HG02973 (cell line): ENCODE data around the gene OR10H5.
"Not testable (repeated sequence)": the region's sequence is repeated elsewhere in the genome, so short reads cannot be mapped to it uniquely, and the experiment has no call there.

Source experiments
- ATAC-seq: cut with Tn5 transposase; IDR thresholded peaks from one replicate; pipeline ENCODE4 v1.9.1; 2021; ENCODE audit warnings: moderate library complexity; ENCODE audit not compliant: unreplicated experiment

OR10H5 gene

GRCh38 chr19:15811476-15811875 is 24.0 kb downstream of the OR10H5 start:
- ATAC-seq: no peak

- no peak for ATAC-seq
Observed at GRCh38 chr19:15812060-15812722, 24.7 kb downstream of the OR10H5 start.

GRCh38 chr19:15813916-15814315 is 26.5 kb downstream of the OR10H5 start:
- ATAC-seq: no peak

- ATAC-seq: no peak
Observed at GRCh38 chr19:15815306-15815705, 27.8 kb downstream of the OR10H5 start, which contains the start of gene OR10H1. Gene OR10H1 (minus strand): TSS chr19:15815664. CDS start chr19:15808037, 7,627 bp downstream.

DNA sequence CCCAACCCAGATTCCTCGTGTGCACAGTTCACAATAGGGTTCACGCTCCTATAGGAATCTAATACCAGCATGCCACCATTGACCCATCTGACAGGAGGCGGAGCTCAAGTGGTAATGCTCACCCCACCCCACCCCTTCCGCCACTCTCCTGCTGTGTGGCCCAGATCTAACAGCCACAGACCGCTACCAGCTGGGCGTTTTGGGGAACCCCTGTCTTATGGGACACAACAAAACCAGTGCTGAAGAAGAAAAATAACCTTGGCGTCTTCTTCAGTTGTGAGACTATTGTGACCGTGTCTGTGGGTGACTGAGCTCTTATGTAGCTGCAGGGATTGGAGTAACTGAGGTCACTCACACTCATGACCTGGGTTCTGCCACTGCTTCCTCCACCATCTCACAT is 33.2 kb downstream of the OR10H5 start:
- no peak for ATAC-seq

DNA sequence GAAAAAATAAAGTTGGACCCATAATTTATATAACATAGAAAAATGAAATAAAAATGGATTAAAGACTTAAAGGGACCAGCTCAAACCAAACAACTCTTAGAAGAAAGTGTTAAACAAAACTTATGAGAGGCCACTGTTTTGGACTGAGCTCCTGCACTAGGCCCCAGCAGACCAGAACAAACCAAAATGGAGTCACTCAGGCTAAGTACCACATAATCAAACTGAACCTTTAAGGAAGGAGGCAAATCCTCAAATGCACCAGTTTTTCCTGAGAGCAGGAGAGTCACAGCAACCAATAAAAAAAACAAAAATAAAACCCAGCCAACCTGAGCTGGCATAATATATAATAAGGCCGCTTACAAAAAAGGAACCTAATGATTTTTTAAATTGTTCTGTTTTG is 38.3 kb downstream of the OR10H5 start:
- ATAC-seq: no peak

DNA sequence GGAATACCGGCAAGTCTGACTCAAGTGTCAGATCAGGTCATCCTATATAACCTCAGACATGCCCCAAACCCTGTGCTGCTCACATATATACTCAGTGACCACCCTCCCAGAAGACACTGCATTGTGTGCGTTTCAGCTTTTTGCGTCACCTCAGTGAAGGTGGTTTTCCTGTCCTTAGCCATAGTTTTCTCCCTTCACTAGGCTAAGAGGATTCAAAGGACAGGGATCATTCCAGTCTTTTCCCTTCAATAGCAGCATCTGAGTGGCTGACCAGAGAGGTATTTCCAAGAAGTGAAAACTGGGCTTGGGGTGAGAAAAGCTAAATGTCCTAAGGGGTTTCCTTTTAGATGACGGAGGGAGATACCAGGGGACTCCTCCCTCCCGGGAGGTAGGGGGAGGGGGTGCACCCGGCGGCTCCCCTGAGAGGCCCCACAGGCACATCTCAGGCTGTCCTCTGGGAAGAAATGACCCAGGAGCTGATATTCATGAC is 40.7 kb downstream of the OR10H5 start:
- no peak for ATAC-seq

DNA sequence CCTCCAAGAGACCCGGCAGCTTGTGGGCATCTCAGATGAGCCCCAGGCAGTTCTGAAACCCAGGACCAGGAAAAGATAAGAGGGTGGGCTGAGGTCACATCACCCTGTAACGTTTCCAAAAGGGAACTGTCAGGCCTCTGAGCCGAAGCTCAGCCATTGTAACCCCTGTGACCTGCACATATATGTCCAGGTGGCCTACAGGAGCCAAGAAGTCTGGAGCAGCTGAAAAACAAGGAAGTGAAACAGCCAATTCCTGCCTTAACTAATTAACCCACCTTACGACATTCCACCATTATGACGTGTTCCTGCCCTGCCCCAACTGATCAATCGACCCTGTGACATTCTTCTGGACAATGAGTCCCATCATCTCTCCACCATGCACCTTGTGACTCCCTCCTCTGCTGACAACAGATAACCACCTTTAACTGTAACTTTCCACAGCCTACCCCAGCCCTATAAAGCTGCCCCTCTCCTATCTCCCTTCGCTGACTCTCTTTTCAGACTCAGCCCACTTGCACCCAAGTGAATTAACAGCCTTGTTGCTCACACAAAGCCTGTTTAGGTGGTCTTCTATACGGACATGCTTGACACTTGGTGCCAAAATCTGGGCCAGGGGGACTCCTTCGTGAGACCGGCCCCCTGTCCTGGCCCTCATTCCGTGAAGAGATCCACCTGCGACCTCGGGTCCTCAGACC is 41.3 kb downstream of the OR10H5 start:
- not testable (repeated sequence) for ATAC-seq

- ATAC-seq: no peak
Observed at GRCh38 chr19:15829306-15829698, 41.8 kb downstream of the OR10H5 start.

DNA sequence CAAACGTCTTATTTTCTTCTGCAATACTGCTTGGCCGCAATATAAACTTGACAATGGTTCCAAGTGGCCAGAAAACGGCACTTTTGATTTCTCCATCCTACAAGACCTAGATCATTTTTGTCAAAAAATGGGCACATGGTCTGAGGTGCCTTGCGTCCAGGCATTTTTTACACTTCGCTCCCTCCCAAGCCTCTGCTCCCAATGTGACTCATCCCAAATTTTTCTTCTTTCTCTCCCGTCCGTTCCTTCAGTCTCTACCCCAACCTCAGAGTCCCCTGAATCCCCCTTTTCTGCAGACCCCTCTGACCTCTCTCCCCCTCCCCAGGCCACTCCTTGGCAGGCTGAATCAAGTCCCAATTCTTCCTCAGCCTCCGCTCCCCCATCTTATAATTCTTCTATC is 42.3 kb downstream of the OR10H5 start:
- no peak for ATAC-seq

GRCh38 chr19:15831626-15832025 is 44.2 kb downstream of the OR10H5 start:
- ATAC-seq: no peak

DNA sequence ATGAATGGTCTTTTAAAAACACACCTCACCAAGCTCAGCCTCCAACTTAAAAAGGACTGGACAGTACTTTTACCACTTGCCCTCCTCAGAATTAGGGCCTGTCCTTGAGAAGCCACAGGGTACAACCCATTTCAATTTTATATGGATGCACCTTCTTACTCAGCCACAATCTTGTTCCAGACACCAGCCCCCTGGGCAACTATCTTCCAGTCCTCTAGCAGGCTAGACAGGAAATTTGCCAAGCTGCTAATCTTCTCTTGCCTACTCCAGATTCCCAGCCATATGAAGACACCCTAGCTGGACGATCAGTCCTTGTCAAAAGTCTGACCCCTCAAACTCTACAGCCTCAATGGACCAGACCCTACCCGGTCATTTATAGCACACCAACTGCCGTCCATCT is 46.8 kb downstream of the OR10H5 start:
- not testable (repeated sequence) for ATAC-seq

DNA sequence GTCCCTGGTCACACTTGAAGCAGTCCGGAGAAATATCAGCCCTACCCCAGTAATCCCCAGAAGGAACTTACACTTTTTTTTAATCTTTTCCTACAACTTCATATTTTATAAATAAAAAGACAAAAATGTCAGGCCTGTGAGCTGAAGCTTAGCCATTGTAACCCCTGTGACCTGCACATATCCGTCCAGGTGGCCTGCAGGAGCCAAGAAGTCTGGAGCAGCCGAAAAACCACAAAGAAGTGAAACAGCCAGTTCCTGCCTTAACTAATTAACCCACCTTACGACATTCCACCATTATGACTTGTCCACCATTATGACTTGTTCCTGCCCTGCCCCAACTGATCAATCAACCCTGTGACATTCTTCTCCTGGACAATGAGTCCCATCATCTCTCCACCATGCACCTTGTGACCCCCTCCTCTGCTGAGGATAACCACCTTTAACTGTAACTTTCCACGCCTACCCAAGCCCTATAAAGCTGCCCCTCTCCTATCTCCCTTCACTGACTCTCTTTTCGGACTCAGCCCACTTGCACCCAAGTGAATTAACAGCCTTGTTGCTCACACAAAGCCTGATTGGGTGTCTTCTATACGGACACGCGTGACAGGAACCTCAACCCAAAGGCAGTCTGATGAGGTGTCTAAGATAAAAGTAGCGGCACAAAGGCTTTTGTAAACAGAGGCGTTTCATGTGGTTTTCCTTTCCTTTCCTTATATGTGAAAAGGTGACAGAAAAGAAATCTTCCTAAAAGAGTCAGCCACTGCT is 48.3 kb downstream of the OR10H5 start:
- not testable (repeated sequence) for ATAC-seq

DNA sequence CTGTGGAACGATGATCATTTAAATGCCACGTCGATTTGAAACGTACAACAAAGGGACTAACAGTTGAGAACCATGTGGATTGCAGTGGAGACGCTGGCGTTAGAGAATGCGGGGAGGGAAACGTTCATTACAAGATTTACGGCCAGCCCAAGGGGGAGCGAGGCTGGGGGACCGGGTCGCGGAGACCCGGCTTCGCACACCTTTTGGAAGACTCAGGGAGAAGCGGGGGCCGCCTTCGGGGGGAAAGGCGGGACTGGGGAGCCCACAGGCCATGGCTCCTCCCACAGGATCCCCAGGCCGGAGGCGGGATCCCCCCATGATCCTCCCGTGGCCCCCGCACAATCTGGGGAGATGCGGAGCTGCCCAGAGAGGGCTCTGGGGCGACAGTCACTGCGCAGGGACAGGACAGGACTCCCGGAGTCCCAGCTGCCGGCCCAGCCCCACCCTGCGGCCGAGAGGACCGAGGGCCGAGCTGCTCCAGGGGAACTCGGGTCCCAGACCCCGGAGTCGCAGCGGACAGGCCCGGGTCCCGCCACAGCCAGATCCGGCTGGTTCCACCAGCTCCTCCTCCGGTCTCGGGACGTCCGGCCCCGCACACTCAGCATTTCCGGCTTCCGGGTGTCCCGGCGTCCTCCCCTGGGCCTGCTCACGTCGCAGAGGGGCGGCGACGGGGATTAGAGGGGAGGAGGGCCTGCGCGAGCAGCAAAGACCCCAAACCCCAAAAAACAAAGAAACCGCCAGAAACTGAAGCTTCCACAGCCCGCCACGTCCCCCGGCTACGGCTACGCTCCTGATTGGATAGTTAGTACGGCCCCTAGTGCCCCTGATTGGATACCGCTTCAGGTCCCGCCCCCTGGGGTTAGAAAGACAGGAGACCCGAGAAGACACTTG is 49.1 kb downstream of the OR10H5 start:
- peak; percentile 94 for ATAC-seq

DNA sequence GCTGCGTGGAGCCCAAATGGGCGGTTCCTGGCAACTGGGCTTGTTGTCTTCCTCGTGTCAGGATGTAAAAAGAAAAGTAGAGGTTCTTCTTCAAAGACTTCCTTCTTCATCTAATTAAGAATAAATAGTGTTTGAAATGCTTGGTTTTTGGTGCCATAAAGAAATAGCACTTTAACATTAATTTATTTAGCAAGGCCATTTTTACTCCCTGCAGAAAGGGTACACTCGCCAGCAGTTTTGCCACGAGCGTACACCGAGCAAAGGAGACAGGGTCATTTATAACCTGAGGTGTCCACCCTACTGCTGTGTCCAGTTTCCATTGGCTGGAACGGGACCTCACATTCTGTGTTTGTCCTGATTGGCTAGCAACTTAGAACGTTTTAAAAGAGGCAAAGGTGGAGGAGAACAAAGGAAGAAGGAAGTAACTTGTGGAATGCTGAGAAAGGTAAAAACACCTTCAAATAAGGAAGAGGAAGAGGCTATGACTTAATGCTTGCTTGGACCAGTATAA is 49.8 kb downstream of the OR10H5 start:
- no peak for ATAC-seq

GRCh38 chr19:15838351-15838750 is 50.9 kb downstream of the OR10H5 start:
- no peak for ATAC-seq

DNA sequence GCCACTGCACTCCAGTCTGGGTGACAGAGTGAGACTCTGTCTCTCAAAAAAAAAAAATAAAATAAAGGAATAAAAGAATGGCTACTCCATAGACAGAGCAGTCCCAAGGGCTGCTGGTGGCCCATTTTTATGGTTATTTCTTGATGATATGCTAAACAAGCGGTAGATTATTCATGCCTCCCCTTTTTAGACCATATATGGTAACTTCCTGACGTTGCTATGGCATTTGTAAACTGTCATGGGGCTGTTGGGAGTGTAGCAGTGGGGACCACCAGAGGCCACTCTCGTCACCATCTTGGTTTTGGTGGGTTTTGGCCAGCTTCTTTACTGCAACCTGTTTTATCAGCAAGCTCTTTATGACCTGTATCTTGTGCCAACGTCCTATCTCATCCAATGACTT is 52.4 kb downstream of the OR10H5 start:
- ATAC-seq: not testable (repeated sequence)

DNA sequence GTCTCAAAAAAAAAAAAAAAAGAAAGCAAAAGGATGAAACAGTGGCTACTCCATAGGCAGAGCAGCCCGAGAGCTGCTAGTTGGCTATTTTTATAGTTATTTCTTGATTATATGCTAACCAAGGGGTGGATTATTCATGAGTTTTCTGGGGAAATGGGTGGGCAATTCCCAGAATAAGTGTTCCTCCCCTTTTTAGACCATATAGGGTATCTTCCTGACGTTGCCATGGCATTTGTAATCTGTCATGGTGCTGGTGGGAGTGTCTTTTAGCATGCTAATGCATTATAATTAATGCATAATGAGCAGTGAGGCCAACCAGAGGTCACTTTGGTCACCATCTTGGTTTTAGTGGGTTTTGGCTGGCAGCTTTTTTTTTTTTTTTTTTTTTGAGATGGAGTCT is 53.4 kb downstream of the OR10H5 start:
- no peak for ATAC-seq

DNA sequence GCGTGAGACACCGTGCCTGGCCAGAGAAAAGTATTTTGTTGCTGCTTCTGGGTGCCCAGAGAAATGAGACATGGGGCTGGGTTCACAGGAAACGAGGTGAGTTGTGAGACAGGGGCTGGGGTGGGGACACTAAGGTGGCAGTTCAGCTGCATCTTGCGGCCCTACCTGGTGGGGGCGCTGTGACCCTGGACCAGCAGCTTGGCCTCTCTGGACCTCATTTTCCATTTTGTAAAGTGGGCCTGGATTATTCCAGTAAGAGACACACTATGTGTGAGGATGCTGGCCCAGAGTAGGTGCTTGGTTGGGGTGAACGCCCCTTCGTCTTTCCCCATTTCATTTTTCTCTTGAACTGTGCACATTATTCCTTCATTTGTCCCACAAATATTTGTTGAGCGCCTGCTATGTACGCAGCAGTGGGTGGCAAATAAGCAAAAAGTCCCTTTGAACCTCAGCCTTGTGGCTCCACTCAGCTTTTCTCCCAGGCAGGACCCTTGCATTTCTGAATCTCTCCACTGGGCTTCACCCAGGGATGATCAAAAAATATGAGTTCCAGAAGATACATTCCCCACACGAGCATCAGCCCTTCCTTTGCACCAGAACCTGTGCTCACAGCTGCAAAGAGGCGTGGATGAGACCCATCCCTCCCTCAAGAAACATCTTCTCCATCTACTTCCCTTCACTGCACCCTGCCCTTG is 54.6 kb downstream of the OR10H5 start:
- no peak for ATAC-seq
